ENCODE measurements around the gene ARHGAP29.

ARHGAP29 gene

GRCh38 chr1:94237291-94238226 is at the start of gene ARHGAP29:
Gene ARHGAP29 (minus strand): TSS chr1:94237584. CDS start chr1:94231611, 5,973 bp downstream.
- Histone ChIP-seq H3K4me1 (ENCODE audit: insufficient read depth, low read length) (peaks cover 6% of the 10 kb centered on the region; the same call in 1 of the 2 replicates), H3K9me3 (ENCODE audit: control insufficient read depth, insufficient read depth, low read length) (no peaks in the 10 kb centered on the region), H3K36me3 (ENCODE audit: insufficient read depth, low read length) (no peaks in the 10 kb centered on the region), H3K9ac (ENCODE audit: low read depth, low read length) (peak within 1 kb of the TSS; percentile 97)

DNA sequence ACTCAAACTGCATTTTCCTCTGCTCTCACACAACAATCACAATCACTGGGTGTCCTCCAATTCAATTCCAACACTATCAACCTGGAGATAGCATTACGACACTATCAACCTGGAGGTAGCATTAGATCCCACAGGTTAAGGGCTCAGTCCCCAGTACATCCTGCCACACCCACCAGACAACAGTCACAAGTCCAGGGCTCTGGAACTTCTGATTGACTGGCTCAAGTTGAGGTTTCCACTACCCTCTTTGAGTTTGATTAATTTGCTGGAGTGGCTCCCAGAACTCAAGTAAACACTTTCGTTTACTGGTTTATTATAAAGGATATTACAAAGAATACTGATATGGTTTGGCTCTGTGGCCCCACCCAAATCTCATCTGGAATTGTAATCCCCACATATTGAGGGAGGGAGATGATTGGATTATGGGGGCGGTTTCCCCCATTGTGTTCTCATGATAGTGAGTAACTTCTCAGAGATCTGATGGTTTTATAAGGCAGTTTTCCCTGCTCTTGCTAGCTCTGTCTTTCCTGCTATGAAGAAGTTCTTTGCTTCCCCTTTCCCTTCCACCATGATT is 49.6 kb upstream of the ARHGAP29 start:
- Histone ChIP-seq H3K9ac (ENCODE audit: low read depth, low read length) (no peak overlapping the region), H3K36me3 (ENCODE audit: insufficient read depth, low read length) (no peaks in the 10 kb centered on the region), H3K4me1 (ENCODE audit: insufficient read depth, low read length) (no peaks in the 10 kb centered on the region), H3K9me3 (ENCODE audit: control insufficient read depth, insufficient read depth, low read length) (no peaks in the 10 kb centered on the region)

GRCh38 chr1:94285031-94285654 is 47.8 kb upstream of the ARHGAP29 start:
- Histone ChIP-seq H3K9ac (ENCODE audit: low read depth, low read length) (no peak overlapping the region), H3K4me1 (ENCODE audit: insufficient read depth, low read length) (no peaks in the 10 kb centered on the region), H3K9me3 (ENCODE audit: control insufficient read depth, insufficient read depth, low read length) (no peaks in the 10 kb centered on the region), H3K36me3 (ENCODE audit: insufficient read depth, low read length) (no peaks in the 10 kb centered on the region)

DNA sequence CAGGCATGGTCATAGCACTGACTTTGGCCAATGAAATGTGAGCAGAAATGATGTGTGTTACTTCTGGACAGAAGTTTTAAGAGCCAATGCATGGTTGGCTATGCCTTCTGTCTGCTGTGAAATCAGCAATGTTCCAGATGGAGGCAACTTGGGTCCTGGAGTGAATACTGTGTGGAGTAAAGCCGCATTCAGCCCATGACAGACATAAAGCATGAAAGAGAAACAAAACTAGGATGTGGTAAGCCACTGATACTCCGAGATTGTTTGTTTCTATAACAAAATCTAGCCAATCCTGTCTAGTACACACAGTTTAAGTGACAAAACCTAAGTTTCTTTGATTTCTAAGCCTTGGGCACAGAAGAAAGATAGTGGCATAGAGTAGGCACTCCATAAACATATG is 47.1 kb upstream of the ARHGAP29 start:
- H3K9me3 ChIP-seq (ENCODE audit: control insufficient read depth, insufficient read depth, low read length), result no peaks in the 10 kb centered on the region
- H3K4me1 ChIP-seq (ENCODE audit: insufficient read depth, low read length), result no peaks in the 10 kb centered on the region
- no peaks in the 10 kb centered on the region for H3K36me3 ChIP-seq (ENCODE audit: insufficient read depth, low read length)
- no peak overlapping the region for H3K9ac ChIP-seq (ENCODE audit: low read depth, low read length)

DNA sequence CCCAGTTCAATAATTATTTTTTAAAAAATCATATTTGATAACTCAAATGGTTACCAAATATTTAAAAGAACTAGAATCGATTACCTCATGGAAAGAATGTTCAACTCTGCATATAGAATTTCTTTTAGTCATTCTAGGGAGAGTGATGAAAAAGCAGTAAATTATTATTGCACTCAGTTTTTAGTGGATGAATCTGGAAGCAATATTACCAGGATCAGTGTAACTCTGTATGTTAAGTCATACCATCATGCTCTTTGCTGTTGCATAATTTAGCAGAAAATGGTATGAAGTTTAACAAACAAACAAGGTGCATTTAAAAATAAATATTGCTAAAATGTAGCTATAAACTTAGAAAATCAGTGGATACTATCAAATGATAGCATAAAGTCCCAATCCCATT is 46.1 kb upstream of the ARHGAP29 start:
- H3K9me3 ChIP-seq (ENCODE audit: control insufficient read depth, insufficient read depth, low read length), result no peaks in the 10 kb centered on the region
- no peaks in the 10 kb centered on the region for H3K4me1 ChIP-seq (ENCODE audit: insufficient read depth, low read length)
- no peak overlapping the region for H3K9ac ChIP-seq (ENCODE audit: low read depth, low read length)
- H3K36me3 ChIP-seq (ENCODE audit: insufficient read depth, low read length), result no peaks in the 10 kb centered on the region

- Histone ChIP-seq H3K36me3 (ENCODE audit: insufficient read depth, low read length) (no peaks in the 10 kb centered on the region), H3K9ac (ENCODE audit: low read depth, low read length) (no peak overlapping the region), H3K4me1 (ENCODE audit: insufficient read depth, low read length) (no peaks in the 10 kb centered on the region), H3K9me3 (ENCODE audit: control insufficient read depth, insufficient read depth, low read length) (no peaks in the 10 kb centered on the region)
Observed at GRCh38 chr1:94282143-94282711, 44.8 kb upstream of the ARHGAP29 start.

DNA sequence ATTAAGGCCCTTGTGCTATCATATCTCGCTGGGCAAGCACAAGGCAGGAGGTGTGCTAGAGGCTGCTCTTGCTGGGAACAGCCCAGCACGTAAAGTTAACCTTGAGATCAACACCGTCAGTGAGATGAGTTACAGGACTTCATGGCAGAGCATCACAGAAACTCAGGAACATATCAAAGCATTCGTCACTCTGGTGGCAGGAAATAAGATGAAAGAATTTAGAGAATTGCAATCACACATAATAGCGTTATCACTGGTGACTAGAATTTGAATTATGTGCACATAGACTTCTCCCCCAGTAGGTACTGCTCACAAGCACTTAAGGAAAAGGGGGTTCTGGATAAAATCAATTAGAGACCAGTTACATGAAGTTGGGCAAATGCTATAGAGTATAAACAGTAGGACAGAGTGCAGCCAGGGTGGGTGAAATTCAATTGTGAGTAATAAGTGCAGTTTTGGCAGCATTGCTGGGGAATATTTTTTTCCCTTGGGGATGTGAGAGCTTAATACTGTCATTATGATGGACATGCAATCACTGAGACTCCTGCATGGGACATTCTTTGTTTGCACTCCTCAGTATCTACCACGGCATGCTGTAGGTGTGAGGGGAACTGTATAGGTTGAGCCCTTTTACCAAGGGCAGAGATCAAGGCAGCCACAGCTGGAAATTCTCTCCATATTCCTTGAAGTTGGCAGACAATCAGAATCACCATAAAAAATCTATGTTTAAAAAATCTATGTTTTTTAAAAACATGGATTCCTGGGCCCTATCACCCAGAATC is 44.2 kb upstream of the ARHGAP29 start:
- no peak overlapping the region for H3K9ac ChIP-seq (ENCODE audit: low read depth, low read length)
- no peaks in the 10 kb centered on the region for H3K9me3 ChIP-seq (ENCODE audit: control insufficient read depth, insufficient read depth, low read length)
- H3K36me3 ChIP-seq (ENCODE audit: insufficient read depth, low read length), result no peaks in the 10 kb centered on the region
- H3K4me1 ChIP-seq (ENCODE audit: insufficient read depth, low read length), result no peaks in the 10 kb centered on the region

DNA sequence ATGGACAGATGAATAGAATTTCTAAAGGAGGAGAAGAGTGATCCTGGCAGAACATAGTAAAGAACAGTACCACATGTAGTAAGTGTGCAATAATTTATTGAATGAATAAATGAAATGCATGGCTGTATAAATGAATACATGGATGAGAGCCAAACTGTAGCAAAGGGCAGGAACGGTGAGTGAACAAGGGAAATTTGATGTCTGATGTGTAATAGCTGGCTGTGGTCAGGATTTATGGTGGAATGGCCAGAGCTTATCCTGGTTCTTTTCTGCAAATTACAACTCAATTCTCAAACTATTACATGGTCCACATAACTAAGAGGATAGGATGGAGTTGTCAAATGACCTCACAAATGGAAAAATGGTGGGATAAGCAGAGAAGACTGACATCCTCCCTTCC is 43.2 kb upstream of the ARHGAP29 start:
- Histone ChIP-seq H3K4me1 (ENCODE audit: insufficient read depth, low read length) (no peaks in the 10 kb centered on the region), H3K9ac (ENCODE audit: low read depth, low read length) (no peak overlapping the region), H3K9me3 (ENCODE audit: control insufficient read depth, insufficient read depth, low read length) (no peaks in the 10 kb centered on the region), H3K36me3 (ENCODE audit: insufficient read depth, low read length) (no peaks in the 10 kb centered on the region)

GRCh38 chr1:94279462-94279861 is 42.1 kb upstream of the ARHGAP29 start:
- H3K9ac ChIP-seq (ENCODE audit: low read depth, low read length), result no peak overlapping the region
- H3K36me3 ChIP-seq (ENCODE audit: insufficient read depth, low read length), result no peaks in the 10 kb centered on the region
- H3K4me1 ChIP-seq (ENCODE audit: insufficient read depth, low read length), result no peaks in the 10 kb centered on the region
- no peaks in the 10 kb centered on the region for H3K9me3 ChIP-seq (ENCODE audit: control insufficient read depth, insufficient read depth, low read length)

DNA sequence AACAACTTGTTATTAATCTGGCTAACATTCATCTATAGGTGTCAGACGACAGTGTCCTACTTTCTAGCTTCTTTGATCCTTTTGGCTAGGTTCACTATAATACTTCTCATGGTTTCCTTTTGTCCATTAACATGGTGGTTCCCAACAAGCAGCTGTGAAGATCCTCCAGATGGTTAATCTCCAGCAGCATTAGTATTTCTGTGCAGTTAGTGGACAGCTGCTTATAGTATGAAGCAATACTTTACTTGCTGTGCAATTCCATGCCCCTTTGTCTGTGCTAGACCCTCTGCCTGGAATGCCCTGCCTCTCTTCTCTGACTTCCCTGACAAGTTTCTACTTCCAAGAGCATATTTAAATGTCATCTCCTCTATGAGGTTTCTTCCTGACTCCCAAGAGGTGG is 41.7 kb upstream of the ARHGAP29 start:
- H3K4me1 ChIP-seq (ENCODE audit: insufficient read depth, low read length), result no peaks in the 10 kb centered on the region
- H3K9me3 ChIP-seq (ENCODE audit: control insufficient read depth, insufficient read depth, low read length), result no peaks in the 10 kb centered on the region
- no peak overlapping the region for H3K9ac ChIP-seq (ENCODE audit: low read depth, low read length)
- no peaks in the 10 kb centered on the region for H3K36me3 ChIP-seq (ENCODE audit: insufficient read depth, low read length)

DNA sequence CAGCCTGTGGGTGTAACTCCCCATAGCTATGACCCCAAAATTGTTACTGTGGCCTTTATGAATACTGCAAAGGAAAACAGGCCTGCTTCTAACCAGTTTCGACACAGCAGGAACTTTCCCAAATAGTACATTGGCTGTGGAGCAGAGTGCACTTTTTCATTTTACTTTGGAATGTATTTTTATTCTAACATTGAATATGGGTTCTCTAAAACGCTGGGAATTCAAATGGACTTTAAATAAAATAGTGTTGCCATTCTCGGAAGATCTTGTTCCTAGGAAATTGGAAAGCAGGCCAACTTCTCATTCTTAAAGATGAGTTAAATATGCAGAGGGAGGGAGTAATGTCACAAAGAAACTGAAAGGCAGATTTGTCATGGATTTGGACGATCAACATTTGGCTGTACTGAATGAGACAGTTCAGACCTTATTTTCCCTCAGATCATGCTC is 39.6 kb upstream of the ARHGAP29 start:
- H3K9ac ChIP-seq (ENCODE audit: low read depth, low read length), result no peak overlapping the region
- no peaks in the 10 kb centered on the region for H3K36me3 ChIP-seq (ENCODE audit: insufficient read depth, low read length)
- H3K4me1 ChIP-seq (ENCODE audit: insufficient read depth, low read length), result no peaks in the 10 kb centered on the region
- H3K9me3 ChIP-seq (ENCODE audit: control insufficient read depth, insufficient read depth, low read length), result no peaks in the 10 kb centered on the region

GRCh38 chr1:94275083-94275482 is 37.7 kb upstream of the ARHGAP29 start:
- no peak overlapping the region for H3K9ac ChIP-seq (ENCODE audit: low read depth, low read length)
- no peaks in the 10 kb centered on the region for H3K9me3 ChIP-seq (ENCODE audit: control insufficient read depth, insufficient read depth, low read length)
- no peaks in the 10 kb centered on the region for H3K36me3 ChIP-seq (ENCODE audit: insufficient read depth, low read length)
- H3K4me1 ChIP-seq (ENCODE audit: insufficient read depth, low read length), result no peaks in the 10 kb centered on the region

DNA sequence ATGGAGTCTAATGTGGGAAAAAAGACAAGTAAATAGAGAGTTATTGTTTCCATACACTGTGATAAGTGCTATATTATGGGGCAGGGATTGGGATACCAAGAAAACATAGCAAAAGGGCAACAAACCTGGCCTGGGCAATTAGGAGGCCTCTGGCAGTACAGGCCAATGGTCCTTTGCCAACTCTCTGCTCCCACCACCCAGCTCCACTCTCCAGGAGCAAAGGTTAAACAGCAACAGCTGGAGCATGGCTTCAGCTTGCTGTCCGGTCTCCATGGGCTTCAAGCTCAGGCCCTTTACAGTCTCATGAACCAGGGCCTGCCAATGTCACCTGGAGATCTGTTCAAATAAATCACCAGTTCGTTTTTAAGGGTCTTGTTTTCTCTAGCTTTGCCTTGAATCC is 37.2 kb upstream of the ARHGAP29 start:
- Histone ChIP-seq H3K9me3 (ENCODE audit: control insufficient read depth, insufficient read depth, low read length) (no peaks in the 10 kb centered on the region), H3K4me1 (ENCODE audit: insufficient read depth, low read length) (no peaks in the 10 kb centered on the region), H3K36me3 (ENCODE audit: insufficient read depth, low read length) (no peaks in the 10 kb centered on the region), H3K9ac (ENCODE audit: low read depth, low read length) (no peak overlapping the region)

DNA sequence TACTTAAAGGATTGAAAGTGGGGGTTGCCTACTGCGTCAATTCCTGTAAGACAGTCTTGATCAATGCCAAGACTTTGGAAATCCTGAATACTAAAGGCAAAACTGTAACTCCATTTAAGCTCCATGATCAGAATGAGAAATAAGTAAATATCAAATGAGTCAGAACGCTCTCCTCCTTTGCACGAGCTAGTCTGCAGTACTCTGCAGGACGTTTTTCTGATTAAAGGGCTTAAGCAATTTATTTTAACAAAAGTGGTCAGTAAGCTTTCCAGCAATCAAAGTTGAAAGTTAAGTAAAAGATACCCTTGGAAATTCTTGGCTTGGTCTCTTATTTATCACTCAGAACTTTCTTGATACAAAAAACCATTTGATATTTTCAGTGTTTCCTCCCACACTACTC is 35.7 kb upstream of the ARHGAP29 start:
- Histone ChIP-seq H3K9me3 (ENCODE audit: control insufficient read depth, insufficient read depth, low read length) (no peaks in the 10 kb centered on the region), H3K4me1 (ENCODE audit: insufficient read depth, low read length) (no peaks in the 10 kb centered on the region), H3K36me3 (ENCODE audit: insufficient read depth, low read length) (no peaks in the 10 kb centered on the region), H3K9ac (ENCODE audit: low read depth, low read length) (no peak overlapping the region)
